ENCODE results near the gene SET.

The SET gene

GRCh38 chr9:128732576-128732975, 43.6 kb downstream of the SET start:
- no peak for DNase-seq

DNA sequence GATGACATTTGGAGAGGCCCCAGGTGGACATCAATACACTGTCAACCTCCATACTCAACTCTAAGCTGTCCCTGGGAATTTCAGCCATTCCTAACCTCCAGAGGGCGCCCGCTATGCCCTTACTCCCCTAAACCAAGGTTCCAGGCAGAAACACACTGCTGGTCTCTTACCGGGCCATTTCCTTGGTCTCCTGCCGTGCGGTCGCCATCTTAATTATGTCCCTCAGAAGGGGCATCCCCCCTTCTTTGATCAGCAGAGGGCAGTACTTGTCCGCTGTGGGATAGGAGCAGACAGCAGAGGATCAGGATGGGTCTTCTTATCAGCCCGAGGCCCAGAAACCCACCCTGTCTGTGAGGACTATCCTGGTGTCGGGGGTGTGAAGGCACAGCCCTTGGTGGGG, 44.2 kb downstream of the SET start:
- peak in 1 of 2 donors; percentile 35 for DNase-seq

DNA sequence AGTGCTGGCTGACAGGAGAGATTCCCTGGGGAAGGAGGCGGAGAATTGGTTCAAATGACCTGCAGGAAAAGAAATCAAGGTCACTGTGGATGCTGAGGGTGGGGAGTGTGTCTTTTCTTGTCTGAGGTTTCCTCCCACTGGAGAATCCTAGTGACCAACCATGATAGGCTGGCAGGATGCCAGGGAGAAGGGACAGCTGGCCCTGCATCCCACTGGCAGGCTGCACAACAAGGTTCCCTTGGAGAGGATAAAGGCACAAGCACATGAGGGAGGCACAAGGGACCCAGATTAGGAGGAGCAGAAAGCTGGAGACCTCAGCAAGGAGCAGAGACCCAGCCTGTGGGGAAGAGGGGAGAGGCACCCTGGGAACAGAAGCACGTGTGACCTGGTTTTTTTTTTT, 46.4 kb downstream of the SET start:
- DNase-seq, result no peak

DNA sequence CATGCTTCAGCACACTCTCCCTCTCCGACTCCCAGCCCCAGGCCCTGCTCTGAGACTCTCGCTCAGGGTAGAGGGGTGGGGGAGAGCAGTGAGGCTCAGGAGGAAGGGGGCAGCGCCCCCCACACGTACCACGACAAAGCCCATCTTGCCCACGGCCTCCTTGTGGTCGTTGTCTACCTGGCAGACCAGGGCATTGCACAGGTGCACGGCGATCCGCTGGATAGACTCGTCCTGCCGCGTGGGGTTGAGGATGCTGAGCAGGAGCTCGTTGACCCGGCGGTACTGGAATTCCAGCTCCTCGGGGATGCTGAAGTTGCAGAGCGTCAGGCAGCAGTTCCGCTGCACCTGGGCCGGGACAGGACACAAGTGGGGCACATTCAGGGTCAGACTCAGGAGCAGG, 53.4 kb downstream of the SET start:
- no peak for DNase-seq

DNA sequence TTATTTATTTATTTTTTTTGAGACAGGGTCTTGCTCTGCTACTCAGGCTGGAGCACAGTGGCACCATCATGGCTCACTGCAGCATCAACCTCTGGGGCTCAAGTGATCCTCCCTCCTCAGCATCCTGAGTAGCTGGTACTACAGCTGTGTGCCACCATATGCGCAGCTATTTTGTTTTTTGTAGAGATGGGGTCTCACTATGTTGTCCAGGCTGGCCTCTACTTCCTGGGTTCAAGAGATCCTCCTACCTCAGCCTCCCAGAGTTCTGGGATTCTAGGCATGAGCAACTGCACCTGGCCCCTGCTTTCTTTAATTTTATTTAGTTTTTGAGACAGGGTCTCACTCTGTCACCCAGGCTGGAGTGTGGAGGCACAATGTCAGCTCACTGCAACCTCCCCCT, 54.4 kb downstream of the SET start:
- DNase-seq, result no peak
